GM12892 (cell line): ENCODE measurements around the gene FAM216A.

Experiments
- POLR2A ChIP-seq: IDR thresholded peaks from 2 replicates; pipeline ENCODE4 v1.6.1; 2011; ENCODE audit warnings: low read depth, low read length, control low read depth
- POLR2AphosphoS5 ChIP-seq: IDR thresholded peaks from 2 replicates; pipeline ENCODE4 v1.6.1; 2011; ENCODE audit warnings: low read depth, low read length, control low read depth

- TF ChIP-seq POLR2A (no peak), POLR2AphosphoS5 (no peak)
Observed at GRCh38 chr12:110498984-110499706, 30.5 kb downstream of the FAM216A start.
